ENCODE results near the gene OR9A4.
"Not testable (repeated sequence)": the region's sequence is repeated elsewhere in the genome, so short reads cannot be mapped to it uniquely, and the experiment has no call there.

The OR9A4 gene, protein sequence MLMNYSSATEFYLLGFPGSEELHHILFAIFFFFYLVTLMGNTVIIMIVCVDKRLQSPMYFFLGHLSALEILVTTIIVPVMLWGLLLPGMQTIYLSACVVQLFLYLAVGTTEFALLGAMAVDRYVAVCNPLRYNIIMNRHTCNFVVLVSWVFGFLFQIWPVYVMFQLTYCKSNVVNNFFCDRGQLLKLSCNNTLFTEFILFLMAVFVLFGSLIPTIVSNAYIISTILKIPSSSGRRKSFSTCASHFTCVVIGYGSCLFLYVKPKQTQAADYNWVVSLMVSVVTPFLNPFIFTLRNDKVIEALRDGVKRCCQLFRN

DNA sequence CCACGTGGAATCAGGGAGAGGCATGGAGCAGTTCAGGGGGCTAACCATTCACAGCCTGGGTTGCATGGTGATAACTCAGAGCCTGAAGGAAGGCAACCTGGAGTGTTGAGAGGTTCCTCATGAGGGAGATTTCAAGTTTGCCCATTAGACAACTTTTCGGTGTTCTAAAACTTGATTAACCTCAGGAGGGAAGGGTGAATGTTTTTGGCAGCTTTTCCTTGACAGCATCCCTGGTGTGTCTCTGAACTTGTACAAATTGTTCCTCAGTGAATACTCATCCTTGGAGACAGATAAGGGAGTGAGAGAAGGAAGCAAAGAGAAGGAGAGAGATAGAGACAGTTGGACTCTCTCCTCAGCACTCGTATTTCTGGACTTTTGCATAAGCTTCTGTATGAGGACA, at the start of gene OR9A4:
Gene OR9A4, plus strand, starts transcription at position 301 of the 400 bp plus-strand sequence. CDS start 2,477 bp downstream, outside the sequence.
- DNase-seq (ENCODE audit: low read depth), result no peak

DNA sequence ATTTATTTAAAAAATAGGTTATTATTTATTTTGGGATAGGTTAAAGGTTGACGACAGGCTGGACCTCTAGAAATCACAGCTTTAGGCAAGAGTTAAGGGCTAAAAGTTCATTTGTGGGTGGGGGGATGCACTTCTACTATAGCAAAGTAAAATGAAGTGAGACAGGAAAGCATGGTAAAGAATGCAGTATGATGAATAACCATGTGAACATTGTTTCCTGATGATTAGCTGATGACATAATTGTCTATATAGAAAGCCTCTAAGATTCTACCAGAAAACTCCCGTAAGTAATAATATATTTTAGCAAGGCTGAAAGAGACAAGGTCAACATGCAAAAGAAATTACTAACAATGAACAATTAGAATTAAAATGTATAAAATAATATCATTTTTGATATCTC, 49.2 kb upstream of the OR9A4 start:
- no peak for DNase-seq (ENCODE audit: low read depth)

DNA sequence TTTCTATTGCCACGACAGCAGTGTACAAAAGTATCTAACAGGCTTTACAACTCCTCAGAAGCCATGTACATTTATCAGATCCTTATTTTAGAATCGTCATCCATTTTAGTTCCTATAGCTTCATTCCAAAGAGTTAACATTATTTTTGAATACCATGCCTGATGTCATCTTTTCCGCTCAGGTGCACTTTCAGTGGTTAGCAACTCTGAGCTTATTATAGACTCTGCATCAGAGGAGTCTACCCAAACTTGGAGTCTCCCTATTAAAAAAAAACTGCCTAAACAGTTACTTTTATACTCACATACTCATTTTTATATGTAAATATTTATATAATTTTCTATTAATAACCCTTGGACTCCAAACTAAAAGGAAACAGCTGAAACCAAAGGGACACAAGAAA, 43.3 kb upstream of the OR9A4 start:
- DNase-seq (ENCODE audit: low read depth), result no peak

DNA sequence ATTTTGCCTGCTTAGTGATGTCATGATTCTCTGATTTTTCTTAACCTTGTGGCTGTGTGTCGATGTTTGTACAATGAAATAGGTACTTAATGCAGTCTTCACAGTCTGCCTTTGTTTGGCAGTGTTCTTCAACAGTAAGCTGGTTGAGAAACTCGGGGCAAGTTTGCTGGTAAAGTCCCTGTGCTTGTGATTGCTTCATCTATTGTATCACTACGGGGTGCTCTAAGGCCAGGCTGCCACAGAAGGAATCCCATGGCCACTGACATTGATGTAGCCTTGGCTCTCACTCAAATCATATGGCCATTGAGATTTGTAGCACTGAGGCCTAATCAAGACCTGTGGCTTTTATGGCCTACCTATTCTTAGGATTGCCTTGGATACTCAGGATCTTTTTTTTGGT, 41.4 kb upstream of the OR9A4 start:
- no peak for DNase-seq (ENCODE audit: low read depth)

DNA sequence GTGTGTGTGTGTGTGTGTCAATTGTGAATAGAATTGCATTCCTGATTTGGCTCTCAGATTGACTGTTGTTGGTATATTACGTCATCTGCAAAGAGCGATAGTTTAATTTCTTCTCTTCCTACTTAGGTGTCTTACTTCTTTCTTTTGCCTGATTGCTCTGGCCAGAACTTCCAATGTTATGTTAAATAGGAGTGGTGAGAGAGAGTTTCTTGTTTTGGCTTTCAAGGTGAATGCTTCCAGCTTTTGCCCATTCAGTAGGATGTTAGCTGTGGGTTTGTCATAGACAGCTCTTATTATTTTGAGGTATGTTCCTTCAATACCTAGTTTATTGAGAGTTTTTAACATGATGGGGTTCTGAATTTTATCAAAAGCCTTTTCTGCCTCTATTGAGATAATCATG, 40.7 kb upstream of the OR9A4 start:
- DNase-seq (ENCODE audit: low read depth), result no peak

DNA sequence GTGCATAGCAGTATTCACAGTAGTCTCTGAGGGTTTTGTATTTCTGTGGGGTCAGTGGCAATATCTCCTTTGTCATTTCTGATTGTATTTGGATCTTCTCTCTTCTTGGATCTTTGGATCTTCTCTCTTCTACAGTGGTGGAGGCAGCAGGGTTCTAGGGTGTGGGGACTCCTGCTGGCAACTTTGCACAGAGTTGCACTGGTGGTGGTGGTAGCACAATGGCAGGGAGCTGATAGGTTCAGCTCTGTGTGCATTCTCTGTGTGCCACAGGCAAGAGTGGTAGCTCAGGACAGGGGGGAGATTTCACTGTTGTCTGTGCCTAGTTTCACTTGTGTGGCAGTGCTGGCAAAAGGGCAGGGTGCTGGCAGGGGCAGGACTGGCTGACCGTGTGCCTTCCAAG, 39.8 kb upstream of the OR9A4 start:
- DNase-seq (ENCODE audit: low read depth), result no peak

DNA sequence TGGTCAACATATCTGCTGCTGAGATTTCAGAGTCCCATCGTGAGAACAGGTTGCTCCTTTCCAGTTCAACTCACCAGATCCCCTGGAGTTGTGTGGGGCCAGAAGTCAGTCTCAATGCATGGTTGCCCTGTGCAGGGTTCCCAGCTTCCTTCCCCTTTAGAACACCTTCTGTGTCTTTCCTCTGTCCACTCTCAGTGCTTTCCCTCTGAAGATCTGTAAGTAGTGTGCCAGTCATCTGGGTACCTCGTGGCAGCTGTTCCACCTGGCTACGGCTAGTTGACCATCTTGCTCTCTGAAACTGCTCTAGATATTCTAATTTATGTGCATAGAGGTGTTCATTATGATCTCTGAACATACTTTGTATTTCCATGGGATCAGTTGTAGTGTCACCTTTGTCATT, 38.8 kb upstream of the OR9A4 start:
- DNase-seq (ENCODE audit: low read depth), result no peak

DNA sequence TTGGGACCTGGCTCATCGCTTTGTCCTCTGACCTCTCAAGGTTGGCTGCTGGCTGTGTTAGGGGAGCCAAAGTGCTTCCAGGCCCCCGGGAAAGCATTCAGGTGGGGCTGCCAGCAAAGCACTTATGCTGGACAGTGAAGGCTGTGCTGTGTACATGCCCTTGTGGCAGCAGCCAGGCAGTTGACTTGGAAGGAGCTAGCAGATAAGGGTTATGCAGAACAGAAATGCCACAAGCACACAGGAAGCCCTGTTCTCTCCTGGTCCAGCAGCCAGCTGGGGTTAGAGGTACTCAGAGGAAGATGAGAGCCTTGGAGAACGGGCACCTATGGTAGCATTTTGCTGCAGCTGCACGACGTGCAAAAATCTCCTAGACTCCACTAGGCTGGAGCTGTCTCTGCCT, 35.2 kb upstream of the OR9A4 start:
- no peak for DNase-seq (ENCODE audit: low read depth)

DNA sequence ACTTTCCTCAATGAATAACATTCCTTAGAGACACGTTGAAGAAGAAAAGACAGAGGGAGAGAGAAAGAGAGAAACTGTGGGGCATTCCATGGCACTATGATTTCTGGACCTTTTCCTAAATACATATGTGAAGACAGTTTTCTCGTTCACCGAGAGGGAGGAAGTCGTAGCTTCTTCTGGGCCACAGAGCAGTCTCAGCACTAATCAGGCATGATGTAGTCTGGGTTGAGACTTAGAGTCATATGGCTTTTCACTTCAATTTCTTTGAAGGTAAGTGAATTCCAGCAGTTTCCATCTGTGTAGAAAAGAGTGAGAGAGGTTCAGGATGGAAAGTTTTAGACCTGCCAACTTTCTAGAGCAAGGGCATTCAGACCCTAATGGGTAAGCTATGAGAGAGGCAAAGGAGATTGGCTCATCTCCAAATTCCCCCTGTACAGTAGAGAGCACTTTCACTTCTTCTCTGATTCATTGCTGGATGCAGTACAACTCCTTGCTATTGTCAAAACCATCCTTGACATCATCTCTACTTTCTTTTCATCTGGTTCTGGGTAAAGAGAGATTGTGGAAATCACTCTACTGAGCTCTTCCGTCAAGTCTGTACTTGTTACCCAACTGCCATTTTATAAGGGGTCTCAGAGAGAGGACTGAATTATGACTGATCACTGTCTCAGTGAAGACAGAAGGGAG, 31.5 kb upstream of the OR9A4 start:
- DNase-seq (ENCODE audit: low read depth), result no peak

DNA sequence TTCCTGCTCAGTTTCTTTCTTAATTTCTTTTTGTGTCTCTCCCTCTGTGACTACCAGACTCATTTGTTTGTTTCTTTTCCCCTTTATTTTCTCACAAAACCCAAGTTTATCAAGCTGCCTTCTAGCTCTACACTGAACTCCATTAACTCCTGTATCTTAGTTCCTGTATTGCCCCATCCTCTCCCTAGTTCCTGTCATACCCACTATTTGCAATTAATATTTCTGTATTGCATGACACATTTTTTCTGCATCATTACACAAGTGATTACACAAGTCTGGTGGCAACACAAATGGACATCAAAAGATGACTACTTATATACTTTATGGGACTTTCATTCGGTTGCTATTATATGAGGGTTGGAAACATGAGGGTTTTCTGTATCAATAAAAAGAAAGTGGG, 26.9 kb upstream of the OR9A4 start:
- DNase-seq (ENCODE audit: low read depth), result no peak

DNA sequence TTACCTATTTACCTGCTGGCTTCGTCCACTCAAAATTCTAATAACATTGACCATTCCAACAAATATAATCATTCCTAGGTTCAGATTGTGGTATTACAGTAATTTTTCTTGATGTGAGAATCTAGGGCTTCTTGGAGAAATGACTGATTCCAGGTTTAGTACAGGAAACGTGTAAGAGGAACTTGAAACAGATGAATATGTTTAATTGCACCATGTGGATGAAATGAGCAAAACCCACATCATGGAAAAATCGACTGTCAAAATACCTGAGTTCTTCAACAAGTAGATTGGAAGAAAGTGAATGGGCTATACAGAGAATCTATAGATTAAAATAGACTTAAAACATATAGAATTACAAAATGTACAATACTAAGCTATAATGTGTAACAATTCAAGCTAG, 24.9 kb upstream of the OR9A4 start:
- no peak for DNase-seq (ENCODE audit: low read depth)

DNA sequence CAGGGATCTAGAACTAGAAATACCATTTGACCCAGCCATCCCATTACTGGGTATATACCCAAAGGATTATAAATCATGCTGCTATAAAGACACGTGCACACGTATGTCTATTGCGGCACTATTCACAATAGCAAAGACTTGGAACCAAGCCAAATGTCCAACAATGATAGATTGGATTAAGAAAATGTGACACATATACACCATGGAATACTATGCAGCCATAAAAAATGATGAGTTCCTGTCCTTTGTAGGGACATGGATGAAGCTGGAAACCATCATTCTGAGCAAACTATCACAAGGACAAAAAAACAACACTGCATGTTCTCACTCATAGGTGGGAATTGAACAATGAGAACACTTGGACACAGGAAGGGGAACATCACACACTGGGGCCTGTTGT, 16.8 kb upstream of the OR9A4 start:
- not testable (repeated sequence) for DNase-seq (ENCODE audit: low read depth)

DNA sequence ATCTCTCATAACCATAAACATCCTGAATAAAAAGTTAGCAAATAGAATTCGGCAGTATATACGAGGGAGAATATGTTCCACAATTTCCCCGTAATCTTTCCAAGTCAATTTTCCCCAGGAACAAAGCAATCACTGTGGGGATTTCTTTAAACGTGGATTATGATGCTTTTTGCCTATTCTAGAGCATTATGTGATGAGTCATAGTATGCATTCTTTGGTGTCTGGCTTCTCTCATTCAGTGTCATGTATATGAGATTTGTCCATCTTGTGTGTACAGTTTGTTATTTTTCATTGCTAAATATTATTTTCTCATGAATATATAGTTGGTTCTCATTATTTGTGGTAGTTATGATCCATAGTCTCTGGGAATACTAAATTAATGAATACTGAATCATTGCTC, 9.9 kb upstream of the OR9A4 start:
- no peak for DNase-seq (ENCODE audit: low read depth)

DNA sequence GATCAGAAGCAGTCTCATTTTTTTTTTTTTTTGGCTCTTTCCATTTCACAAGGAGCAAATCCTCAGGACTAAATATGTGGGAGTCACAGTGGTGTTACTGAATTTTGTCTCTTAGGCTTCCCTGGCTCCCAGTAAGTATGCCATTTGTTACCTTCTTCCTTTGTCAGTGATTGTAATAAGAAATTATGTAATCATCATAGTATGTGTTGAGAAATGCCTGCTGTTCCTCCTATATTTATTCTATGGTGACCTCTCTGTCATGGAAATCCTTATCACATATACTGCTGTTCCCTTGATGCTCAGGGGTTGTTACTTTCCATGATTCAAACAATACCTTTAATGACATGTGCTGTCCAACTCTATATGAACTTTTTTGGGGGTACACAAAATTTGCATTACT, 4.8 kb upstream of the OR9A4 start:
- no peak for DNase-seq (ENCODE audit: low read depth)

DNA sequence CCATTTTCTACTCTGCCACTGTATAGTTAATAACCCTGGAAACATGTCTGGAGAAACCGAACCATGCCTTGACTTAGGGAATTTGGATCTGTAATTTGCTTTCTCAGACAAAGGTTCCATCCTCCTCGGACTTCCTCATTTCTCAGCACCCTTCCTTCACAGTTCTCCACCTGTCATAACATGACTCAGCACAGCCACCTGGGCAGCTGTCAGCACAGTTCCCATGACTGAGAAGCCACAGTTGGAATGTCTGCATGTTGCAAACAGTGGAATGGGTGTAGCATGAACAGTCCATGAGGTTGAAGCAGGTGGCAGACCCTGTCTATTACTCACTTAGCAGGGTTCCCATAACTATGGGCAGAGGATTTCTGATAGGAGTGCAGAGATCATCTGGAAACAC, 634 bp upstream of the OR9A4 start:
- no peak for DNase-seq (ENCODE audit: low read depth)

DNA sequence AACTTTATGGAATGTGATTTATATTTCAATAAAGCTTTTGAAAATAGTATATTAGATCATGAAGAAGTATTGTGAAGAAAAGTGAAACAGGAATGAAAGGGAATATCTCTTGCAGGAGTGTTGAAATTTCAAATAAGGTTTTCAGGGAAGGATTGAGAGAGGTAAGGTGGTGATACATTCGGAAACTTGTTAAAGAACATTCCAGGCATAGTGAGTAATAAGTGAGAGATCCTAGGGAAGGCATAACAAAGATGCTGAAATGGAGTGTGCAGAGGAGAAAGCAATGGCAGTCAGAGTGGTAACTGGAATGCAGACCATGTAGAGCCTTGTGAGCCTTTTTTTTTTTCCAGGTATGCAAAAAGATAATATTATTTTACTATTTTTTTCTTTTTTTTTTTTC, 4.1 kb downstream of the OR9A4 start:
- DNase-seq (ENCODE audit: low read depth), result no peak

DNA sequence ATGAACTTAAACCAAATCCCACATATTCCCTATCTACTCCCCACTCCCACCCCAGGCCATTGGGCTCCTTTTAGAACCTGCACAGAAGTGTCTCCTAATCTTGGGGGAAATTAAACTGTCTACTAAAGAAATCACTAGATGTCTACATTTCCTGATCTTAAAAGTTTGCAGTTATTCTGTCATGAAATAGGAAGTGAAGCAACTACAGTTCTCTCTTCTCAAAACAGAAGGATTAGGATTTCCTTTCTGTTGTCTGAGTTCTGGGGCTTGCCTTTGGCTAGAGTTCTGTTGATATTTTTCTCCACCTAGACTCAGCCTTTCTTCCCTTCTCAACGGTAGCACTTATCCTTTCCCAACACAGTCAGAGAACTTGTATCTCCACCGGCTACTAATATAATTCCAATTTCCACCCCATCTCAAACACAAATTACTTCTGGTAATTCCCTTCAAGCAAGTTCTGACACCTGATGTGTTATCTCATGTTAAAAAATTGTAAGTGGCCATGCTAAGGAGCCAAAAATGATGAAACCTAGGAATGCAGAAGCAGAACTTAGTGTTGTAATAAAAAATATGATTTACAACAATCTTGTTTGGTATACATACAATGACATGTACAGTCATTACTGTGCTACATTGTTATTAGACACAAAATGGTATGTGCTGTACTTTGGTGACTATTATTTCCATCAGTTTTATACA, 12.1 kb downstream of the OR9A4 start:
- DNase-seq (ENCODE audit: low read depth), result no peak

DNA sequence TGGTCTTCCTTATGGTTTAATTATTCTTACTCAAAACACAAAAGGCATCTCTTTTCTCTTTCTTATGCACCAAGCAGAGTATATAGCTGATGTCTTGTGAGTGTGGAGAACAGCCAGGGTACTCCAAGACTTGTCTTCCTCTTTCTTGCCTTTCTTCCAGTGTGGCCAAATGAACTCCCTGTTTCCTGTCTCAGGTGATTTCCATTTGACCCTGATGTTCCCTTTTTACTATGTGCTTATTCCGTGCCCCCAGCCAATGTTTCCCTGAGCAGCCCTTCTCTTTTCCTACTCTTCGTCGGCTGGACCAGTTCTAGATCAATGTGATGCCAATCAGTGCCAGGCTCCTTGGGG, 12.6 kb downstream of the OR9A4 start:
- DNase-seq (ENCODE audit: low read depth), result no peak

DNA sequence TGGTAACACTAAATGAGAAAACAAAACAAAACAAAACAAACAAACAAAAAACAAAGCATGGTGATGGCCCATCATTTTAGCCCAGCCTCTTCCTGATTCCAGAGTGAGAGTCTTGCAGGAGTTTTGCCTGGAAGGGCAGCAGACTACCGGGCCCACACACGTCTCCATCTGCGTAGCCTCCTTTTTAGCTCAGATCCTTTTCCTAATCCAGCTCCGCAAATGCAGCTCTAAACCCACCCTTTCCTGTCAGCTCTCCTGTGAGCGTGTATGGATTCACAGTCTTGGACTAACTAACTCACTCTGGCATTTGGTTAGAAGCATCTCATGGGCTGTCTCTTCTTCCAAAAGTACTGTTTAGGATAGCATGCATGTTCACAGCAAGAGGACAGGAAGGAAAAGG, 14.0 kb downstream of the OR9A4 start:
- DNase-seq (ENCODE audit: low read depth), result no peak

DNA sequence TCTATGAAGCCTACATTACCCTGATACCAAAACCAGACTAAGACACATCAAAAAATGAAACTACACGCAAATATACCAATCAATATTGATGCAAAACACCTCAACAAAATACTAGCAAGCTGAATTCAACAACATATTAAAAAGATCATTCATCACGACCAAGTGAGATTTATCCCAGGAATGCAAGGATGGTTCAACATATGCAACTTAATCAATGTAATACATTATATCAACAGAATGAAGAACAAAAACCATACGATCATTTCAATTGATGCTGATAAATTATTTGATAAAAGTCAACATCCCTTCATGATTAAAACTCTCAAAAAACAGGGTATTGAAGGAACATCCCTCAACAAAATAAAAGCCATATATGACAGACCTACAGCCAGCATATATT, 24.9 kb downstream of the OR9A4 start:
- DNase-seq (ENCODE audit: low read depth), result no peak

DNA sequence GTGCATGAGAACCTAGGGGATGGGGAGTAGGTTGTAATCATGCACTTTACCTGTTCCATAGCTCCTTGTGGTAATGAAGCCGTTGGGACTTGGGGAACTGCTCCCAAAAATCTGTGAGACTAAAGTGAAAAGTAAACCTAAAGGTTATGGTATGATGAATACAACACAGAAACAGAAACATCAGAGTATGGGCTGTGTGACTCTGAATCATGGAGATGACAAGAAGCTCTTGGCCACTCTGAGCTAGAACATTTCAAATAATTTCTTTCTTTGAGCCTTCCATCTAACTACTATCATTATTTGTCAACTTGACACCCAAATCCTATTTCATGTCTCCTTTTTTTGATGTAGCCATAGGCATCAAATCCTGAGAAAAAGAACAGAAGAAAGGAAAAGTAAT, 27.6 kb downstream of the OR9A4 start:
- DNase-seq (ENCODE audit: low read depth), result no peak

DNA sequence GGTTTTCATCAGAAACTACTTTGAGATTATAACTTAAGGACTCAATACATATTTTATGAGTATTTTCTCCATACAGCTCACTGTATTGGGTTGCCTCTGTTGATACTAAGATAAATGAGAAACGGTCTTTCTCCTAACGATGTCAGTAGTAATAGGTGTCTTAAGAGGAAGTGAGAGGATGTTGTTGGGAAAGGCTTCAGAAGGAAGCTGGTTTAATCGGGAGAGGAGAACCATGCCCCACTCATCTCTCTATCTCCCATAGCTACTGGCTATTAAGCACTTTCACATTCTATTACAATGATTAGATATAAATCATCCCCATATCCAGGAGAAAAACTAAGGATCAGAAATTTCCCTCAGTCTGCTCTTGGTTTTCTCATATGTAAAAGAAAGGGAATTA, 28.6 kb downstream of the OR9A4 start:
- no peak for DNase-seq (ENCODE audit: low read depth)

DNA sequence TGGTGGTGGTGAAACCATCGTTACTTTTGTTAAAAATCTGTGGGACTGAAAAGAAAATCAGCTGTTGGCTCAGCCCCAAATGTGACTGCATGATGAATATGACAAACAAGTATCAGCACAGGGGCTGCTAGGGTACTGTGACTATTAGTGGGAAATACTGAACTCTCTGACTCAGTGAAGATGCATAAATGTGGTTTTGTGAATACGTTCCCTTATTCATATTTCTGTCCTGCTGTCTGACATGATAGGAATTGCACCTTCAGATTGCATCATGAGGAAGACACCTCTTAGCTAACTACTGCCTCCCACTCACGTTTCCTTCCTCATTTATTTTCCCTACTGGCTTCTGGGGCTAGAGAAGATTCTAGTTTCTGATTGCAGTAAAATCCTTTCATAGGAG, 29.2 kb downstream of the OR9A4 start:
- no peak for DNase-seq (ENCODE audit: low read depth)

DNA sequence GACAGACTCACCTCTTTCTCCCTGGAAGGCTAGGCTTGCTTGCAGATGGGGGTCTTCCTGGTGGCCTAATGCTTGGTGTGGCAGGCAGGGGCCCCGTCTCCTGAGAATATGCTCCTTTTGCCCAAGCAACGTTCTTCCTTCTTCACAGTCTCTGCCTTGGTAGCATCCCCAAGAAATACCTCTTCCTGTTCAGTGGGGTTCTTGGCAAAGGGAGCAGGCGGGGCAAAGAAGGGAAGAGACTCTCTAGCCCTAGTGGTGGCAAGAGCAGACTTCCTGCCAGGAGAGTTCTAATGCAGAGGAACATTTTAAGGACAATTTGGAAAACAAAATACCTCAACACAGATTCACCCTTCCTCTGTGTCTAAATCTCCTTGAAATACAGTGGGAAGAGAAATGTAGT, 30.6 kb downstream of the OR9A4 start, which contains the start of gene CLEC5A:
Gene CLEC5A, minus strand, starts transcription at position 179 of the 400 bp plus-strand sequence. CDS start 682 bp downstream, outside the sequence.
- no peak for DNase-seq (ENCODE audit: low read depth)
